Islet precursor cell (in vitro differentiated cells): ENCODE measurements around the gene PDE4D.
A peak's percentile ranks its signal among the peaks of the same experiment; 100 is the strongest.

Source experiments
- DNase-seq: peaks from one replicate; pipeline ENCODE4 v3.0.0-alpha.2; 2018

PDE4D gene

DNA sequence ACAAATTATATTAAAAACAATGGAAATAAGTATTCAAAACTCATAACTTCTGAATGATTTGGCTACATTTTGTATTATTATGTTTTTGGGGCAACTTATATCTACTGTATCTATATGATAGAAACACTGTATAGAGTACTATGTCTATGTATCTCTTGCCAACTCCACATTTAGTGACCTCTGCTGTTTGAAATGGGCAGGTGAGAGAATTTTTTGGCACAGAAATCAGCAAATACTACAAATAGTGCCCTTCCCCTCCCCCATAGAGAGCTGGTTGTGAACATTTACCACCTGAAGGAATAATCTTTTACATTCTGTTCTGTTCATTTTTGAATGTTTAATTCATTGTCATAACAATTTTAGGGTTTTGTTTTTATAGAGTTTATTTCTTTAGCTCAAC, 545.3 kb downstream of the PDE4D start:
- DNase-seq, result no peak

DNA sequence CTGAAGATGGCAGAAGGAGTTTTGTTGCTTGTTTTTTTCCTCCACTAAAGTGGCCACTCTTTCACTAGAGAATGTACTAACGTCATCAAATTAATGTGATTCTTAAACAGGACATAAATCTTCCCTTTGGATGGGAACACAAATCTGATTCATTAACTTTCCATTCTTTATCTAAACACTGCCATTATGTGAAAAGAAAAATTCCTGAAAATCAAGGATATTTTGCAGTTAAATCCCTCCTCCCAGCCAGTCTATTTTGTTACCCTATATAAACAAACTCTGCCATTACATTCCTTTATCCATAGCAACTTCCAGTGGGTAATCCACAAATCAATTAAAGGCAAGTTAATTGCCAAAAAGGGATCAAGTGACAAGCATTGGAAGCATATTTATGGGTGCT, 546.5 kb downstream of the PDE4D start:
- DNase-seq, result no peak

DNA sequence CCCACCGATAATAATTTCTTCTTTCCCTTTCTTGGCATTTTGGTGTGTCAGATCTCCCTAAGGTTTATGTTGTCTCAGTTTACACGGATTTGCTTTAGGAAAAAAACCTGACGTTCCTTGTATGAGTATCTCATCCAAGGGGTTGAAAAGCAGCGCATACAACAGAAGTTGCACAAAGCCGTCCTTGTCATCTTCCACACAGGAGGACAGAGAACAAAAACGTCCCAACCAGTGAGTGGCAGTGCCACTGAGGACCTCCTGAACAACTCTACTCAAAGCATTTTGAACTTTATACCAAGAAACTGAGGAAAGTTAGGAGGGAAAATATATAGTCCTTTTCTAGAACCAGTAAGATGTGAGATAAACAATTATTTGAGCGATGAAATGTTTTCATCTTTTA, 547.0 kb downstream of the PDE4D start:
- DNase-seq, result no peak

DNA sequence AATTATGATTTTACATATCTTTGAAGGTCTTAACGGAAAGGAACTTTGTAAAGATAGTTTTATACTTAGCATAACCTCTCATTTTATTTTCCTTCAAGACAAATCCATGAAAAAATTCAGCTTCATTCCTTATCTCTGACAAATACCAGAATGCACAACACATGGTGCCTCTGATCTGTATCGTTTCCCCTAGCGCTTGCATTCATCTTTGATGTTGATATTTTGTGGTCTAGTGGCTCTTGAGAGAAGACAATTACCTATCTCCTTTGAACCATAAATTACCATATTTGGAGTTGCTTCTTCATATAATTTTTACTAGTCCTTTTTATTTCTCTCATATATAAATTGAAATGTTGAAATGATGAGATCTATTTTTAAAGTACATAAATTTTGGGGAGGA, 551.3 kb downstream of the PDE4D start:
- no peak for DNase-seq

DNA sequence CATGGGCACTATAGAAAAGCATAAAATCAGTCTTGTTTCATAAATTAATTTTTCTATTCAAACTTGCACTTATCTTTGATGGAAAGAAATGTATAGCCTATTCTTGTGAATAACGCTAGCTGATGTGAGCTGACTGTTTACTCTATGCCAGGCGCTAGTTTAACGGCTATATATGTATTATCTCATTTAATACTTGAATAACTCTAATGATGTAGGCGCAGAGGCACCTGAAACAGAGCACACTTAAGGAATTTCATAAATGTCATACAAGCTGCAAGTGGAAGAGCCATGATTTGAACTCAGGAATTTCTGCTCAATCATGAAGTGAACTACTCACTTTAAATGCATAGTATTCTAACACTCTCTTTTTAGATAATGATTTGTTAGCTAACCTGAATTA, 551.8 kb downstream of the PDE4D start:
- DNase-seq, result no peak

DNA sequence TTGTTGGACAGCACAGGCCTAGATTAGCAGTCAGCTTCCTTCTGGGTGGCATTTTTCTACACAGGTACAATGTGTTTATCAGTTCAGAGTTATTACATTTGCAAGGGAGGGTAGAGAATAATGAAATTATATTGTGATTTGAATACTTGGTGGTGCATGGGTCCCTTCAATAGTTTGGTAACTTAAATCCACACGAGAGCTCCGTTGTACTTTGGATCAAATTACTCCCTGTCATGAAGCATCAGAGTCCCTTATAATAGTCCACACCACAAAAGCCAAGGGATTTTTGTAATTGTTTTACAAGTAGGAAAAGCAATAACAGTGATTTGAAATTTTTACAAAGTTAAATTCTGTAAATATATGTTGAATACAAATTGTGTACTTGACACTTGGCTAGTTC, 552.4 kb downstream of the PDE4D start:
- no peak for DNase-seq

DNA sequence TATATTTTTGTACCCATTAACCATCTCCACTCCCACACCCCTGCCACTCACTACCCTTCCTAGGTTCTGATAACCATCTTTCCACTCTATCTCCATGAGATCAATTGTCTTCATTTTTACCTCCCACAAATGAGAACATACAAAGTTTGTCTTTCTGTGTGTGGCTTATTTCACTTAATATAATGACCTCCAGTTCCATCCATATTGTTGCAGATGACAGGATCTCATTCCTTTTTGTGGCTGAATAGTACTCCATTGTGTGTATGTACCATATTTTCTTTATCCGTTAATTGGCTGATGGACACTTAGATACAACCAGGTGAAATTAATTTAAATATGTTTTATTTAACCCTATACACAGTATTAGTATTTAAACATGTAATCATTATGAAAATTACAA, 552.9 kb downstream of the PDE4D start:
- DNase-seq, result no peak

DNA sequence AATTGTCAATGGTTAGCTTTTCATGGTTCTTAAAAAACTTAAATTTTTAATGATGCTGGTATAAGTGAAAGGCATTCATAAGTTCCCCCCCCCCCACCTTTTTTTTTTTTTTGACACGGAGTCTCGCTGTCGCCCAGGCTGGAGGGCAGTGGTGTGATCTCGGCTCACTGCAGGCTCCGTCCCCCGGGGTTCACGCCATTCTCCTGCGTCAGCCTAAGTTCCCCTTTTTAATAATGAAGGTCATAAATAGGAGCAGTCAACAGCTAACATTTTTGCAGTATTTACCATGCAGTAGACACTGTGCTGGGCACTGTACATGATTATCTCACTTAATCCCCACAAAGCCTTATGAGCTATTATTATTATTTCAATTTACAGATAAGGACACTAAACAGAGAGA, 556.3 kb downstream of the PDE4D start:
- DNase-seq, result no peak

DNA sequence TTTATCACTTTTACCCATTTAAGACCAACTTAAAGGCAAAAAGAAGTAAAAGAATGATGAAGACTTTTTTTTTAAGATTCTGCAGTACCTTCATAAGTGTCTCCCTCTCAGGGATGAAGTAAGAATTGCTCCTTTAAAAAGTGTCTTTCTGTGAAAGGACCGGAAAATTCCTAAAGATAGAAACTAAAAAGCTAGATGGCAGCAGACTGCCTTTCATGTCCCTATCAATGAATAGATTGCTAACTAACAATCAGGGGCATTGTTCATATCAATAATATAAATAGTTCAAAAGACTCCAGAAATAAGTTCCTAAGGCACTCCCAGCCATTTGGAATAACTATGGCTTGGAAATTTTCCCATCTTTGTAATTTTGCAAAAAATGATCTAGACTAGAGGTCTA, 558.0 kb downstream of the PDE4D start:
- no peak for DNase-seq

DNA sequence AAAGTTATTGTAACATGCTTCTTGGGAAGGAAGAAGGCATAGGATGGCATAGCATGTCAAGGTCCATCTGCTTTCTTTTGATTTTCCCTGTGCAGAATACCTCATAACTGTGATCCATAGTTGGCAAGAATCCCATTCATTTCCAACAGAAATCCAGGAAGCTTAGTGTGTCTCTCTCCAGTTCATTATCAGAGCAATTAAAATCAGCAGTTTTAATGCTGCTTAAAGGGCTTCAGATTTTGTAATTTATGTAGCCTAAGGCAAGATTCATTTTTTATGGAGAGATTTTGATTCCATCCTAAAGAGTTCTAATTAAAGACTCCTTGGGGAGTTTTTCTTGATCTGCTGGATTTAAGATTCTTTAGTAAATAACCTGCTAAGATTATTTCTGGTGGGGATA, 560.1 kb downstream of the PDE4D start:
- no peak for DNase-seq

DNA sequence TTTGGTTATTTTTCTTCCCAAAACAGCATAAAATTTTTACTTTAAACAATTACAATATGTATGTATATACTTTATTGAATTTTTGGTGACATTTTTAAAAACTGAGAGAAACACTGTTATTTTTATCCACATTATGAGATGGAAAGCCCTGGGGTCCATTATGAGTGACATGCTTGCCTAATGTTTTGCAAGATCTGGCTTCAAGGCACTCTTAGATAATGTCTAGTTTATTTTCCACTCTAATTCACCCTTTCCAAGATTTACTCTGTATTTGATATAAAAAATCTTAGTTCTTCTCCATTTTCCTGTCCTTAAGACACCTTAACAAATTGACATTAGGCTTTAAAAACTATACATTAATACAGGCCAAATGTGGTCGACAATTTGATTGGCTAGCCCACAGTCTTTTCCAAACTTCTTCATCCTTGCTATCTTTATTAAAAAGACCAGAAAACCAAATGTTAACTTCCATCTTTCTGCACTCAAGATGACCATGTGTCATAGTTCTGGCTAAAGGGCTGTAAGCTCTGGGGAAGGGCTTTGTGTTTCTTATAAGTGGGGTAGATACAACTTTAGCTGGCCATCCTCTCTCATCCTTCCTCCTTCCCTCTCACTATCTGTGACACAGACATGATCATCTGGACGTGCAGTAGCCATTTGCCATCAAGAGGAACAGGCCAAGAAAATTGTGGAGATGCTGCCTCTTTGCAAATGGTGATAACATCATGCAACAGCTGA, 561.1 kb downstream of the PDE4D start:
- DNase-seq, result no peak

DNA sequence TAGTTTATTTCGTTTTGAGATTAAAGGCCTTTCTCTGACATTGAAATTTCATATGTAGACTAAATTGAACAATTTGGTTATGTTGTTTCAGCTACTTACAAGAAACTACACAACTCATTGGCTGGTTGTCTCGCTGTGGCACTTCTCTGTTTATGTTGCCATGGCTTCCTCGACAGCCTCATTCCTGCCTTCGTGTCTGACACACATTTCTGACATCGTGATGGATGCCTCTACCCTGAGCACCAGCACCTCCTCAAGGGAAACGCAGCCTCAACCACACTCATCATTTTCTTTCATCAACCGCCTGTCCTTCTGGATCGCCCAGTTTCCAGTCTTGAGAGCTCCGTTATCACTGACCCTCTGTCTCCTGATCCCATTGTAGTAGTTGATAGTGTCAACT, 562.8 kb downstream of the PDE4D start:
- DNase-seq, result peak; percentile 58

DNA sequence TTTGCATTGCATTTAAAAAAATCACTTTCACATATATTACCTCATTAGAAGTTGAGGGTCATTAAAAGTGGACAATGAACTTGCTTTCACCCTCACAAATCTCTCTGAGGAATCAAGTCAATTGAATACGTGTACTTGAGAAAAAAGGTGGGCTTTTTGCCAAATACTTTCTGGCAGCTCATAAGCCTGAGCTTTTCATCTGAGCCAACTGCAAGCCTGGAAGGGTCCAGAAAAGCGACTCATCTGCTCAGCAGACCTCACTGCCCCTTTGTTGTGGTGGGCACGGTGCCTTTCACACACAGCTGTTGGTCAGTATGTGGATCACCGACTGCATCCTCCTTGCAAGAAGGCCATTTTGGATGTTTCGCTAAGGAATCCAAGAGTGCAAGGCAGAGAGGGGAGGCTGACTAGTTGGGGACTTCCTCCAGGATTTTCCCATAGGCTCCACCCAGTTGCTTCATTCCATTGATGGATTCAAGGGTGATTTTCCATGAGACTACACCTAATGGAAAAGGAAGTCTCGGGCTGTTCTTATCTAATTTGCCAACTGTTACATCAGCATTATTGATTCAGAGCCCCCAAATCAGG, 564.7 kb downstream of the PDE4D start:
- peak; percentile 83 for DNase-seq

DNA sequence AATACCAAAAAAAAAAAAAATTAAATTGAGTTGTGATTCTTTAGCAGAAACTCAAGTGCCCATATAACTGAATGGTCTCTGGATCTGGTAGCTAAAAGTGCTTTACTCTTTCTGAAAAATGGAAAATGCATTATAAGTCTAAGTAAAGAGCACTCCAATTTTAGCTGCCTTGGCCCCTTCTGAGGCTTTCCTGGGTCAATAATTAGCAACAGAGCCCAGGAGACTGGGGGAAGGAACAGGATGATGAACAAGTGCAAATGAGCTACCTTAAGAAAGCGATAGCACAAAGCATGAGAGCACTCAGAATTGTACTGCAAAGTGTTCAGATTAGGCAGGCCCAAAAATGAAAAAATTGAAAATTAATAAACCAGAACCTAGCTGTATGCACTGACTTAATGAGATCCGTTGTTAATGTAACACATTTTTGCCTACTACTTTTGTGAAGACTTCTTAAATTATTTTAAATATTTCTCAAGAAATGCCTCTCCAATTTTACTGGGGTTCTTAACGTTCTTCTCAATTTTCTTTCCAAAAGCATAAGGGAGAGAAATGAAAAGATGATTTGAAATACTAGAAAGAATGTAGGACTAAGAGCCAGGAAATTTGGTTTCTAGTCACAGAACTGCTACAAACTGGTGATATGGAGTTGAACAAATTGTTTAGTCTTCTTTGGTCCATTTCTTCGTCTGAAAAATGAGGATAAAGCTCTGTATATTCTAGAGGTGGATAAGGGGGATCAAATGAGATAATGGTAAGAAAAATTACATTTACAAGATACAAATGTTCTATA, 566.1 kb downstream of the PDE4D start:
- DNase-seq, result no peak

DNA sequence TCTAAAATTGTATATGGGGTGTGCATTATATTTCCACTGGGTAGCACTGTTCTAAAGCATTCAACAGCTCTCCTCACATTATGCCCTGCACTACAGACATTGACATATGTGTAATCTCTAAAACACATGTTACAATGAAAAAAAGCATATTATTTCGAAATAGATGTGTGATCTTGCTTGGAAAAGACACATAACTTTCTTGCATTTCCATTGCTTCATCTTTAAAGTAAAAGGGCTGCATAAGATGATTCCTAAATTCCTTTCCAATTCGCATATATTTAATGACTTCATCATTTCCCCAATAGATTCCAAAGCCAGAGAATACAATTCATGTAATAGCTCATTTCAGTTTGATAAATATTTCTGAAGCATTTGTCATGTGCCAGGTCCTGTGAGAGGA, 566.9 kb downstream of the PDE4D start:
- no peak for DNase-seq

DNA sequence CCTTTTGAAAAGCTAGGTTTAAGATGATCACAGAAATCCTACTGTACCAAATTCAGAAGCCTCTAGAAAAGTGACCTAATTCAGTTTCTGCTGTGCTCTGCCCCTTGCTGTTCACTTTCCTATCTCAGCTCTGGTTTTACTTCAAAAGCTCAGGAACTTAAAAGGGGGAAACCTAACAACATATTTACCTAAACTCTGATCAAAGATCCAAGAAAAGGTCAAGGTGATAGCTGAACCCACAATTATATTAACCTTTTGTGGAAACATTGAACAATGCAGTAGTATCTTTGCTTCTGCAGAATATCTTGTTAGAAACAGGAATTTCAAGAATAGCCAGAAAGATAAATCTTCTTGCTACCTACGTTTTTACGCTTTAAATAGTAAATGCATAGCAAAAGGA, 568.5 kb downstream of the PDE4D start:
- DNase-seq, result no peak

DNA sequence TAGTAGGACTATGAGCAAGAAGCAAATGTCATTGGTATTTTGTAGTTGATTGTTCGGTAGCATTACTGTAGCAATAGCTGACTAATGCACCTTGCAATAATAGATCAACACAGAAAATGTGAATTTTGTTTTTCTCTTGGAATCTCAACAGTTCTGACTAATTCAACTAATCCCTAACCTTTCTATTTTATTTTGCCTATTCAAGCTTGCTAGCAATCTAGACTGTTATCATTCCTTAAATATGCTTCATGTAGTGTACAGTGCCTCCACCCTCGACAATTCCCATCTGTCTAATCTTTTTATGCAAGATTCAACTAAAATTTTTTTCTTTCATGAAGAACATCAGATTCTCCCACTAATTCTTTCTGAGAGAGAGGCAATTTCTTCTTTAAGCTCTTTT, 570.6 kb downstream of the PDE4D start:
- DNase-seq, result no peak

DNA sequence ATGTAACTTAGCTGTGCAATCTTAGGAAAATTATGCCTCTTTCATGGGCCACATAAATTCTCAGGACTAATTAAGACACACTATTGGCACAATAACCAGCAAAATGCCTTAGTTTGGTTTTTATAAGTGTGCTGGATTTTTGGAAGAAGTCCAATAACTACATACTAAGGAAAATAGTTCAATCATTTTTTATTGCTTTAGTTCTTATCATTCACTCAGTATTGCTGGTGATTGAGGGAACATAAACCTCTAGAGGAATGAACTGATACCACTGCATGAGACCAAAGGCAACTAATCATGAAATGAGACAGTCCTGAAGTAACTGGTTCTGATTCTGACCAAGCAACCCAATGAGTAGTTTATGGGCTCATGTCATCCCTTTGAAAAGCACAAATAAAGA, 571.5 kb downstream of the PDE4D start:
- no peak for DNase-seq

DNA sequence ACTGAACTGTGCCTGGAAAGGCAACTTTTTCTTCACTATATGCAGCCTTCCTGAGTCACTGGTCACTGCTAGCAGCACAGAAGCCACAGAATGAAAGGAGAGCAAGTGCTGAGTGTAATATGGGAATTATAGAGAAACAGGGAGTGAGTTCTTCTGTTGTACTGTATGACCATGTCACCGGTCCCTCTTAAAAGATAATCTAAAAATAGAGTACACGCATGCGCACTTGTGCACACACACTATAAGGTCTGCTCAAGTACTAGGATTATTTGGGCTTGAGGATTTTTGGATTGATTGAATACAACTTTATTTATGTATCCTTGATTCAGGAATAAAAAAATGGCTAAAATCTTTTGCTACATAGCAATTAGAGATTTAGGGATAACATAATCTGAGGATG, 571.9 kb downstream of the PDE4D start:
- no peak for DNase-seq

DNA sequence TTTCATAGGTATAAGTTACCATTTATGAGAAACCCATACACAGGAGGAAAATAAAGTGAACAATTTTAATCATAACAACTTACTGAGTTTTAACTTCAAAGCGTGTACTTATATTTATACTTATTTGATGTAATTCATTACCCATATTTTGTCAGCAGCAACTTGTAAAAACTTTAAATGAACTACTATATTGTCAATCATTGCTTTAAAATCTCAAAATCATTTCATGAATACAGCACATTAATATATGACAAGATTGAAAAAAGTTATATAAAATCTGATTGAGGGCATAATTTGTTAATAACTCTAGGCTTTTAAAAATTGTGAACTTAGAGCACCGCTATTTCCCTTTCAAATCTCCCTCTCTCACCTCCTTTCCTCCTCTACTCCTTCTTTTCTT, 573.1 kb downstream of the PDE4D start:
- no peak for DNase-seq

DNA sequence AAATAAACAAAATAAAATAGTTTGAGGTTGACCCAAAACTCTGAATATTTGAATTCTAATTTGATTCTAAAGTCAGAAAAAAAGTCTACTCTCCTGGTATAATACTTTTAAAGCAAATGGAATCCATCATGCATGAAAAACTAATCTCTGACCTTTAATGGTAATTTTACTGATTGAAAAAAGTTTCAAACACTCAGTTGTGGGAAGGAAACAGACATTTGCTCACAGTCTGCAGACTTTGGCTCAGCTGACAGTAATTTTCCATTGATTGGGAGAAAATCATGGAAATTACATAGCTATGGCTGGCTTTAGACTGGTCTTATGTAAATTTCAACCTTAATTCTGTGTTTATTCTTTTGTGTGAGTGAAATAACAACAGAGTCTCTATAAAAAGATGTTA, 574.3 kb downstream of the PDE4D start:
- no peak for DNase-seq

DNA sequence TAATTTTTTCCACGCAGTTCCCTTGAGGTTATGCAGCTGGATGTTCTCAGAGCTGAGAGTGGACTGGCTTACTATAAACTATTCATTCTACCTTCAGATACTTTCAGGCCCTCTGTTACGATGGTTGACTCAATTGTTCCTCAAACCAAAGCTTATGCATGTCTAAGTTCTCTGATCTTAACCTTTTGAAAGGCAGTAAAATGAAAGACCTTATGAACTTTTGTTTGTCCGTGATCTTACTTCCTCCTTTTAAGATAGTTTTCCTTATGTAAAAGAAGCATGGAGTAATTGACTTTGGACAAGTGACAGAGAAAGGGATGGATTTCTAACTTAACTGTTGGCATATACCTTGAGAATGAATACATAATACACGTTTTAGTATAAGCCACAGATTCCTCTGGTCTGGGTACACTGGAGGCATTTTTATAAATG, 575.7 kb downstream of the PDE4D start:
- no peak for DNase-seq

DNA sequence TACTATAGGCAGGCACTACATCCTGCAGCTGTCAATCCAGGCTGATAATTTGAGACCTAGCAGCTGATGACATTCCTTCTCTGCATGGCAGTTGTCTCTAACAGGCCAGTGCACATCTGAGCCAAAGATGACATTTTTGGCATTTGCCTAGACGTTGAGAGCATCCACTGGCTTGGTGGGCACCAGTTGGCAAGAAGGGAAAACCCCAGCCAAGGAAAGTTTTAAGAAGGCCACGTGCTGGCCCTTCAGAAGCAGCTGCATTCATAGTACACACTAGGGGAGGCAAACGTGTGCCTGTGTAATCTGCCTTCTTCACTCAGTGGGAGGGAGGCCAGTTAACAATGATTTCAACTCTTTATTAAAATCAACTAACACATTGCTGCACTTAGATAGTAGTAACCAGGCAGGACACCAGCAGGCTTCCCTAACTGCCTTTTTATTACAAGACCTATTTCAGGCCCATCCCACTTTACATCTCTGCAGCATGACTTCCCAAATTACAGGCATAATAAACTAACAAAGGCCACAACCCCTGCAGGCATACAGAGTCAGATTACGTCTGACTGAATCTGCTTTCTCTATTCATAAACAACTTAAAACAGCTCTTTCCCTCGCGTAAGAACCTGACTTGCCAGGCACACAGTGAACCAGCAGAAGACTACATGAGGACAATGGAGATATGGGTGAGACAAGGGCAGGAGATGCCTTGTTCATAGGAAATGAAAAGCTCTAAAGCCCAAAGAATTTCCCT, 576.3 kb downstream of the PDE4D start:
- DNase-seq, result peak; percentile 74

DNA sequence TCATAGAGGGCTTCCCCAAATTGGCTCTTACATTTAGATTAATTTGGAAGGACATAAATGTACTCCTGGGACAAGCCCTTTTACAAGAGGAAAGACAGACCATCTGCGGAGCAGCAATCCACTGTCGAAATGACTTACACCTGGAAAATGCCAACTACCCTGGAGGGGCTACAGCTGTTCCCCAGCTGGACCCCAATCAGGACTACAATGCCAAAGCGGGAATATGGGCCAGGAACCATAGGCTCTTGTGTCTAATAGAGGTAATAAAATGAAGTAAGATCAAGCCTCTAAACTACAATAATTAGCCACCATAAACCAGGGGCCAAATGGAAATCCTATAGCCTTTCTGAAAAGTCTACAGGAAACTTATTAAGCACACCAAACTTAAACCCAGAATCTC, 581.3 kb downstream of the PDE4D start:
- no peak for DNase-seq
